ENCODE results near the gene C4orf51. TPM values are rescaled to one million over a fixed set of nuclear protein-coding genes. Genes with fewer than 3 reads are reported as not detected.

Gene C4orf51
- total RNA-seq, 1 donor, result not detected

DNA sequence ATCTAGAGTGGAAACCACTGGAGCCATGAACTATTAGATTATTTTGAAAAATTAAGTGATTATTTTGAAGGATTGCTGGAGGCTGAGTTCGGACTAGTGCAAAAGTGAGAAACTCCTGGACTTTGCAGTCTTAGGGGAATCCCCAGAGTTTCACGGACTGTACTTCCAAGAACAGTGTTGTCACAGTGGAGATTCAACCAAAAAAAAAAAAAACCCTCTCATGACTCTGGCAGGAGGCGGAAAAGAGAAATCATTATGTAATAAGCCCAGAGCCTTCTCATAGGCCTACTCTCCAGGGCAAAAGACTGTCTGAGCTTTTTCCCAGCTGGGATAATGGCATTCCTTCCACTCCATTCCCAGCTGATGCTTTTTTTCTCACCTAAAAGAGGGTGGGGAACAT lies 16.8 kb upstream of the C4orf51 start:
- H3K27ac ChIP-seq (ENCODE audit: low read depth, low read length), result no peak overlapping the region
- no peak overlapping the region for H3K4me2 ChIP-seq (ENCODE audit: insufficient read depth, low read length)
- H3K79me2 ChIP-seq (ENCODE audit: insufficient read depth, low read length), result no peaks in the 10 kb centered on the region
- no peaks in the 10 kb centered on the region for H4K20me1 ChIP-seq (ENCODE audit: insufficient read depth, low read length)
- TF ChIP-seq, protein P1, sequence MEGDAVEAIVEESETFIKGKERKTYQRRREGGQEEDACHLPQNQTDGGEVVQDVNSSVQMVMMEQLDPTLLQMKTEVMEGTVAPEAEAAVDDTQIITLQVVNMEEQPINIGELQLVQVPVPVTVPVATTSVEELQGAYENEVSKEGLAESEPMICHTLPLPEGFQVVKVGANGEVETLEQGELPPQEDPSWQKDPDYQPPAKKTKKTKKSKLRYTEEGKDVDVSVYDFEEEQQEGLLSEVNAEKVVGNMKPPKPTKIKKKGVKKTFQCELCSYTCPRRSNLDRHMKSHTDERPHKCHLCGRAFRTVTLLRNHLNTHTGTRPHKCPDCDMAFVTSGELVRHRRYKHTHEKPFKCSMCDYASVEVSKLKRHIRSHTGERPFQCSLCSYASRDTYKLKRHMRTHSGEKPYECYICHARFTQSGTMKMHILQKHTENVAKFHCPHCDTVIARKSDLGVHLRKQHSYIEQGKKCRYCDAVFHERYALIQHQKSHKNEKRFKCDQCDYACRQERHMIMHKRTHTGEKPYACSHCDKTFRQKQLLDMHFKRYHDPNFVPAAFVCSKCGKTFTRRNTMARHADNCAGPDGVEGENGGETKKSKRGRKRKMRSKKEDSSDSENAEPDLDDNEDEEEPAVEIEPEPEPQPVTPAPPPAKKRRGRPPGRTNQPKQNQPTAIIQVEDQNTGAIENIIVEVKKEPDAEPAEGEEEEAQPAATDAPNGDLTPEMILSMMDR (IDR thresholded peaks at IDR 0.05; ENCODE audit: extremely low read depth, low read depth, low read length), result no peak
- H2AFZ ChIP-seq (ENCODE audit: low read length), result no peak overlapping the region
- H3K36me3 ChIP-seq (ENCODE audit: insufficient read depth, low read length), result no peaks in the 10 kb centered on the region
- H3K4me1 ChIP-seq (ENCODE audit: insufficient read depth, low read length), result no peaks in the 10 kb centered on the region
- no peaks in the 10 kb centered on the region for H3K9me3 ChIP-seq (ENCODE audit: low read depth, low read length)
- no peaks in the 10 kb centered on the region for H3K27me3 ChIP-seq (ENCODE audit: insufficient read depth, low read length)
- no peak overlapping the region for H3K4me3 ChIP-seq (ENCODE audit: insufficient read depth, low read length)
- DNase-seq (ENCODE audit: insufficient read length, low spot score, missing footprints), result no peak

GRCh38 chr4:145665773-145666172 lies 14.2 kb upstream of the C4orf51 start:
- H3K4me3 ChIP-seq (ENCODE audit: insufficient read depth, low read length), result no peak overlapping the region
- H3K27ac ChIP-seq (ENCODE audit: low read depth, low read length), result no peak overlapping the region
- no peaks in the 10 kb centered on the region for H3K4me1 ChIP-seq (ENCODE audit: insufficient read depth, low read length)
- no peak for DNase-seq (ENCODE audit: insufficient read length, low spot score, missing footprints)
- H4K20me1 ChIP-seq (ENCODE audit: insufficient read depth, low read length), result no peaks in the 10 kb centered on the region
- no peak overlapping the region for H3K4me2 ChIP-seq (ENCODE audit: insufficient read depth, low read length)
- no peaks in the 10 kb centered on the region for H3K9me3 ChIP-seq (ENCODE audit: low read depth, low read length)
- TF ChIP-seq, protein P1 (IDR thresholded peaks at IDR 0.05; ENCODE audit: extremely low read depth, low read depth, low read length), result no peak
- no peaks in the 10 kb centered on the region for H3K27me3 ChIP-seq (ENCODE audit: insufficient read depth, low read length)
- no peak overlapping the region for H2AFZ ChIP-seq (ENCODE audit: low read length)
- H3K79me2 ChIP-seq (ENCODE audit: insufficient read depth, low read length), result no peaks in the 10 kb centered on the region
- H3K36me3 ChIP-seq (ENCODE audit: insufficient read depth, low read length), result no peaks in the 10 kb centered on the region

GRCh38 chr4:145670422-145670821 lies 9.5 kb upstream of the C4orf51 start:
- no peak overlapping the region for H3K4me3 ChIP-seq (ENCODE audit: insufficient read depth, low read length)
- no peak overlapping the region for H3K4me2 ChIP-seq (ENCODE audit: insufficient read depth, low read length)
- no peaks in the 10 kb centered on the region for H3K36me3 ChIP-seq (ENCODE audit: insufficient read depth, low read length)
- no peaks in the 10 kb centered on the region for H3K4me1 ChIP-seq (ENCODE audit: insufficient read depth, low read length)
- H4K20me1 ChIP-seq (ENCODE audit: insufficient read depth, low read length), result no peaks in the 10 kb centered on the region
- peak; percentile 23 for DNase-seq (ENCODE audit: insufficient read length, low spot score, missing footprints)
- TF ChIP-seq, protein P1 (IDR thresholded peaks at IDR 0.05; ENCODE audit: extremely low read depth, low read depth, low read length), result no peak
- H3K79me2 ChIP-seq (ENCODE audit: insufficient read depth, low read length), result no peaks in the 10 kb centered on the region
- H2AFZ ChIP-seq (ENCODE audit: low read length), result no peak overlapping the region
- H3K9me3 ChIP-seq (ENCODE audit: low read depth, low read length), result no peaks in the 10 kb centered on the region
- H3K27ac ChIP-seq (ENCODE audit: low read depth, low read length), result no peak overlapping the region
- no peaks in the 10 kb centered on the region for H3K27me3 ChIP-seq (ENCODE audit: insufficient read depth, low read length)

- H3K4me1 ChIP-seq (ENCODE audit: insufficient read depth, low read length), result peaks cover 20% of the 10 kb centered on the region
- peak overlapping the region; percentile 70 for H3K4me2 ChIP-seq (ENCODE audit: insufficient read depth, low read length)
- no peak overlapping the region for H2AFZ ChIP-seq (ENCODE audit: low read length)
- no peaks in the 10 kb centered on the region for H3K9me3 ChIP-seq (ENCODE audit: low read depth, low read length)
- H4K20me1 ChIP-seq (ENCODE audit: insufficient read depth, low read length), result no peaks in the 10 kb centered on the region
- H3K4me3 ChIP-seq (ENCODE audit: insufficient read depth, low read length), result no peak overlapping the region
- no peaks in the 10 kb centered on the region for H3K36me3 ChIP-seq (ENCODE audit: insufficient read depth, low read length)
- TF ChIP-seq, protein P1 (IDR thresholded peaks at IDR 0.05; ENCODE audit: extremely low read depth, low read depth, low read length), result no peak
- DNase-seq (ENCODE audit: insufficient read length, low spot score, missing footprints), result peak; percentile 86
- H3K79me2 ChIP-seq (ENCODE audit: insufficient read depth, low read length), result no peaks in the 10 kb centered on the region
- peak overlapping the region; percentile 56 for H3K27ac ChIP-seq (ENCODE audit: low read depth, low read length)
- no peaks in the 10 kb centered on the region for H3K27me3 ChIP-seq (ENCODE audit: insufficient read depth, low read length)
Measured at GRCh38 chr4:145679520-145679919, 426 bp upstream of the C4orf51 start.
